GM12892 (cell line): ENCODE results near the gene ITGB5.

Experiments used
- DNase-seq: peaks from one replicate; pipeline ENCODE4 v3.0.0; 2011; ENCODE audit not compliant: insufficient read length
- FAIRE-seq: peaks from 2 replicates; lab custom pipeline; 2011; peaks lifted over from hg19 to GRCh38; lab: Jason Lieb, UNC
- POLR2A ChIP-seq: IDR thresholded peaks from 2 replicates; pipeline ENCODE4 v1.6.1; 2011; ENCODE audit warnings: low read depth, low read length, control low read depth
- POLR2AphosphoS5 ChIP-seq: IDR thresholded peaks from 2 replicates; pipeline ENCODE4 v1.6.1; 2011; ENCODE audit warnings: low read depth, low read length, control low read depth
- TAF1 ChIP-seq: IDR thresholded peaks from 2 replicates; pipeline ENCODE4 v1.6.1; 2011; ENCODE audit warnings: low read depth, mild to moderate bottlenecking, control low read depth, low read length, borderline replicate concordance

The ITGB5 gene

DNA sequence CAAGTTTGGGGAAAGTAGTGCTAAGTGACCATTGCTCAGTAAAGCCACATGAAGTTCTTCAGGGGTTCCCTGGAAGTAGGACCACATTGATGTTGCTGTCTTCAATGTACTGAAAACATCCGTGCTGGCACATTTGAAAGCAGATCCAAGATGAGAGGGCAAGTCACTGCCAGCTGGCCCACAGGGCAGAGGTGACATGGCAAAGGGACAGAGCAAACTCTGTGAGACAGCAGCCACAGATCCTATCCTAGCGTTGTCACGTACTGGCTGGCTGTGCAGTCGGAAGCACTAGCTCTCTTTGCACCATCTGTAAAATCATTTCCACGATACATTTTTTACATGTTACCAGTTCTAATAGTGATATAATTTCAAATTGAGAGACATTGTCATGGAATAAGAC, 33.6 kb upstream of the ITGB5 start:
- FAIRE-seq (no peak), DNase-seq (no peak)
- TF ChIP-seq POLR2A: no peak
- TF ChIP-seq POLR2AphosphoS5: no peak
- TF ChIP-seq TAF1: no peak

DNA sequence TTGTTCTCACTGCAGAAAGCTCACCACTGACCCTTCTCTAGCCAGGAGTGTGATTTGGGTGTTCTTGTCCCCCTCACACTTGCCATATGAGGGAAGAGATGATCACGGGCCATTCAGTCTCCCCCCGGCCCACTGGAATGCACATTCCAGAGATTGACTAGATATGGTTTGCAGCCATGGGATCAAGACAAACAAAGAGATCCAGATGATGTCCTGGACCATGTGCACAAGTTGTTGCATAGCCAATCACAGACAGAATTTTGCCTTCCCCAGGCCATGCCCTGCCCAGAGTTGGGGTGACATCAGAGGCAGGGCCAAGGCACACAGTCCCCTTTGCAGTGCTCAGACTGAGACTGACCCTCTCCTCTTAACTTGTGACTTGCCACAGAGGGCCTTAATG, 32.6 kb upstream of the ITGB5 start:
- FAIRE-seq: no peak
- DNase-seq: no peak

DNA sequence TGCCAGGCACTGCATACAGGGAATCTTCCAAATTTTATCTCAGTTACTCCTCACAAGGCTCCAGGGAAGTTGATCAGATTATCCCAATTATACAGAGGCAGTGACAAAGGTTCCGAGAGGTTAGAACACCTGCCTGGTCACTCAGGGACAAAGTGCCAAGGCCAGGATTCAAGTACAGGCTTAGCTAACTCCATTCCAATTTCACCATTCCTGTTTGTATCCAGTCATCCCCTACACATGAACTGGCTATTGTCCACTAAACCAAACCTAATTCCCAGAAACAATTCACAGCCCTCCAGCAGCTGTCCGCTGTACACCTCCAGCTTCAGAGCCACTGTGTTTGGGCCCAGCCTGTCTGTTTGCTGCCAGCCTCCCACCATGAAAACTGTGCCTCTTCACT, 31.4 kb upstream of the ITGB5 start:
- FAIRE-seq: no peak
- no peak for DNase-seq
- TF ChIP-seq POLR2A (no peak), POLR2AphosphoS5 (no peak), TAF1 (no peak)

More for the DNA sequence above, 32.6 kb upstream of the ITGB5 start:
- TF ChIP-seq POLR2A (no peak), POLR2AphosphoS5 (no peak), TAF1 (no peak)

DNA sequence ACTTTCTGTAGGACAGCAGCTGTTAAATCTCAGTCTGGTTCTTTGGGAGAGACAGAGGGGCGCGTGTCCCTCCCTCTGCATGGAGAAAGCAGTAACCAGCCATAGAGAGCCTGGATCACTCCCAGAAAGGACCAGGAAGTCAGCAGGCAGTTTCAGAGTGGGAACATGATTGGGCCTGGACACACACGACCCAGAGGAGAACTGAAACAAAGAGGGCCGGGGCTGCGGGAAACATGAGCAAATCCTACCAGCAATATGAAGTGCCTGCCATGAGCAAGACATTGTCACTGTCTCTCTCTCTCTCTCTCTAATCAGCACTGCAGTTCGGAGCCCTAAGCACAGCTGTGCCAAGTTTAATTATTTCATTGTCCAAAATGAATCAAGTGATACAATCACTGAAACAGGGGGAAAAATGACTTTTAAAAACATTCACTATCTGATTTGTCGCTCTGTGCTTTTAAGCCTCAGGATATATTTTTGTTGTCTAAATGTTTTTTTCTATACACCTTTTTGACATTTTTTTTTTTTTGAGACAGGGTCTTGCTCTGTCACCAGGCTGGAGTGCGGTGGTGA, 29.8 kb upstream of the ITGB5 start:
- FAIRE-seq (no peak), DNase-seq (no peak)
- TF ChIP-seq TAF1 (no peak), POLR2AphosphoS5 (no peak), POLR2A (no peak)

DNA sequence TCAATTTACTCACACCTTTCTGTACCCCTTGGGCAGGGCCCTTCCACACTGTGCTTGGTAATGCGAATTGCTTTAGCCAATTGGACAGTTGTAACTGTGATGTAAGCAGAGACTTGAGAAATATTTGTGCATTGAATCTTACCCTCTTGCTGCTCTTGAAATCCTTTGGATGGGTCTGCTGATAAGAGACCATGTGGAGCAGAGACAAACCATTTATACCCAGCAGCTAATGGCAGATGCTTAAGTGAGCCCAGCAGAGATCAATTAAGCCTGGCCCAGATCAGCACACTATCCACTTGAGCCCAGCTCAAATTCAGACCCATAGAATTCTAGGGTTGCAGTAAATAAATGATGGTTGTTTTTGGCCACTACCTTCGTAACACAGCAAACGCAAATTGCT, 28.1 kb upstream of the ITGB5 start:
- no peak for TF ChIP-seq TAF1
- no peak for TF ChIP-seq POLR2AphosphoS5
- no peak for TF ChIP-seq POLR2A
- DNase-seq (no peak), FAIRE-seq (no peak)

DNA sequence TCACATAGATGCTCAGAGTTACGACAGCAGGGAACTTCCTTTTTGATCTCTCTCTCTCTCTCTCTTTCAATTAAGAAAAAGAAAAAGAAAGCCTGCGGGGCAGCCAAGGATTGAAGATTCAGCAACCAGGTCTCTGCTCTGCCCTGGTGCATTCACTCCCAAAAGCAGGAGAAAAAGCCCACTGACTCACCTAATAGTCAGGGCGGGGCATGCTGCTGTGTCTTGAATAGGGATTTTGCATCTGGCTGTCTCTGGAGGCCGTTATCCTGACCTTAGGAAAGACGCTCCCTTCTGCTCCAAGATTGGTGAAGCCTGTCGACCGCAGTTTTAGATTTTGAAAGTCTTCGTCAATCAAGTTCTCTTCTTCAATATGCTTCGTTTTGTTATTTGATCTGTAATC, 20.8 kb upstream of the ITGB5 start:
- DNase-seq (no peak), FAIRE-seq (no peak)
- TF ChIP-seq POLR2AphosphoS5: no peak
- no peak for TF ChIP-seq POLR2A
- no peak for TF ChIP-seq TAF1

DNA sequence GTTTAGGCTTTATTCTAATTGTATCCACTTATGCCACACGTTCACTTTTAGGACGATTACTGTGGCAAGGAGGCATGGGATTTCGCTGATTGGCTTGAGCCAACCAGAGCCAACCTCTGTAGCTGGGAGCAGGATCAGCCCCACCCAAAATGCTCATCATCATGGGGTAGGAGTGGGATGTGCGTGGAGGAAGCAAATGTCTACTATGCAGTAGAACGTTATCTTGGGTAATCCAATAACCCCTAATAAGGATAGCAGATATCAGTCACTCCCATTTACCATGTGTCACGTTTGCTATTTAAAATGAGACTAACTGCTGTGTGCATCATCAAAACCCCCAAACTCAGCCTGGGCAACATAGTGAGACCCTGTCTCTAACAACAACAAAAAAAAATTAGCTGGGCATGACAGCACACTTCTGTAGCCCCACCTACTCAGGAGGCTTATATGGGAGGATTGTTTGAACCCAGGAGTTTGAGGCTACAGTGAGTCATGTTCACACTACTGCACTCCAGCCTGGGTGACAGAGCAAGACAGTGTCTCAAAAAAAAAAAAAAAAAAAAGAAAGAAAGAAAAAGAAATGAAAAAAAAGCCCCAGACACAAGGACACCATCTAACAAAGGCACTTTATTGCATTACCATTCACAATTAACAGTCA, 17.8 kb upstream of the ITGB5 start:
- TF ChIP-seq POLR2A (no peak), POLR2AphosphoS5 (no peak), TAF1 (no peak)
- DNase-seq (no peak), FAIRE-seq (no peak)

DNA sequence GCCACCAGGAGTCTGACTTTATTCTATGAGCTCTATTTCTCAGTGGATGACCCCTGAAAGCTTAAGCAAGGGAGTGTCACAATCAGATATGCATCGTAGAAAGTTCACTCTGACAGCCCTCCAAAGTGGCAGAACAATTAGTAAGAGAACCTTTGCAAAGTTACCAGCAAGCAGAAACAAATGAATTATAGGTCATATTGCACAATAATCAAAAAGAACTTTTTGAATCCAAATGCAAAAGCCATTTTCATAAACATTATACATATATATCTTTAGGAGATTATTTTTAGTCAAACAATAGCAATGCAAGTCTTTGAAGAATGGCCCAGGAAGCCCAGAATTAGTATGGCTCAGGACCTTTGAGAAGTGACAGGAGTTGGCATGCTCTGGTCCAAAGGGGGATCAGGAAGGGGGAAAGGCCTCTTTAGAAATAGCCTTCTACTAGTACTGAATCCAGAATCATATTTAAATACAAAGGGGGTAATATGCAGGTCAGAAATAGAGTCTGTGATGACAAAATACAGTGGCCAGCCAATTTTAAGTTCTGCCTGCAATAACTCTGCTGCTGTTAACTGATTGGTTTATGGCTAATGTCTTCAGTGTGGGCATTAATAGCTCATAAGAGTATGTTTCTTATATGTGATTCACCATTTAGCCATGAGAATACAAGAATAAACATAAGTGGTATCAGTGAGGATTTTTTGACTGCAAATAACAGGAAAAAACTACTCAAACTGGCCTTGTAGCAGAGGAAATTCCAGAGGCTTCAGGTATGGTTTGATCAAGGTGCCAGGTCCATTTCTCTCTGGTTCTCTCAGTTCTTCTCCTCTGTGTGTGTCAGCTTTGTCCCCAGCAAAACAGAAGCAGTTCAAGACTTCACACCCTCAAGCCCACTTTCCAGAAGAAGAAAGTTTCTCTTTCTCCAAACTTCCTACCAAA, 17.0 kb upstream of the ITGB5 start:
- no peak for FAIRE-seq
- no peak for TF ChIP-seq TAF1
- no peak for TF ChIP-seq POLR2AphosphoS5
- TF ChIP-seq POLR2A: no peak
- no peak for DNase-seq

DNA sequence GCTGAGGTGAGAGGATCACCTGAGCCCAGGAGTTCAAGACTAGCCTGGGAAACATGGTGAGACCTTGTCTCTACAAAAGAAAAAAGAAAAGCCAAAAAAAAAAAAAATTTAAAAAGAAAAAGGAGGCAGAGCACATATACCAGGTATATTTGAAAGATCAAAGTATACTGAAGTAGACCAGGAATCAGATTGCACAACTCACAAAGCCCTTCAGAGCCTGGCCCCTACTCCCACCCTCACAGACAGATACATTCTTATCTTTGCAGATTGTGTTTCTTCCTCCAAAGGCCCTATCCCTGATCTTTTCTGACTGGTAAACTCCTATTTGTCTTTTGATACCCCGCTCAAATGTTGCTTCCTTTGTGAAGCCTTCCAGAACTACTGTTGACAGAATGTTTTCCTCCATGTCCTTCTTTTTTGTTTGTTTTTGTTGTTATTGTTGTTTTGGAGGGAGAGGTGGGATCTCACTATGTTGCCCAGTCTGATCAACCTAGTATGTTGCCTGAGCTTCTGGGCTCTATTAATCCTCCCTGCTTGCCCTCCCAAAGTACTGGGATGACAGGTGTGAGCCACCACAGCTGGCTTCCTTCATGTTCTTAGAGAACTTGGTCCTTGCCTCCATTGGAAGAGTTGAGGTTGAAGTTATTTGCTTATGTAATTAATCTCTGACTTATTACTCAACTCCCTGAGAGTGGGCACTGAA, 9.8 kb upstream of the ITGB5 start:
- no peak for DNase-seq

DNA sequence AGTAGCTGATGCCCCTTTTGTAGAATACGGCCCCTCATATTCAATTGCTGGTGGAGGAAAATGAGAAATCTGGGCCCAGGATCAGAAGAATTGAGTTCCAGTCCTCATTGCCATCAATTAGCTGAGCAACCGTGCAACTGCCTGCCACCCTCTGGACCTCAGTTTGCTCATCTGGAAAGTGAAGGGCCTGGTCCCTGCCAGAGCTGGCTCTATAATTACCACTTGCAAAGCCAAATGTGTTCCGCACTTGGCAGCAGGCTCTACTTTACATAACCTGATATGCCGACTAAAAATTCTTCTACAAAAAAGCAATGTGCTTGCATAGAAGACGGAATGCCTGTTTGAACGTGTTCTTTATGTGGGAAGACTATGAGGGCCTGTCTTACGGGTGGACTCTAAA, 8.6 kb upstream of the ITGB5 start:
- no peak for TF ChIP-seq TAF1
- no peak for FAIRE-seq
- DNase-seq: no peak

More for the DNA sequence above, 9.8 kb upstream of the ITGB5 start:
- TF ChIP-seq POLR2A (no peak), POLR2AphosphoS5 (no peak), TAF1 (no peak)
- FAIRE-seq: no peak

DNA sequence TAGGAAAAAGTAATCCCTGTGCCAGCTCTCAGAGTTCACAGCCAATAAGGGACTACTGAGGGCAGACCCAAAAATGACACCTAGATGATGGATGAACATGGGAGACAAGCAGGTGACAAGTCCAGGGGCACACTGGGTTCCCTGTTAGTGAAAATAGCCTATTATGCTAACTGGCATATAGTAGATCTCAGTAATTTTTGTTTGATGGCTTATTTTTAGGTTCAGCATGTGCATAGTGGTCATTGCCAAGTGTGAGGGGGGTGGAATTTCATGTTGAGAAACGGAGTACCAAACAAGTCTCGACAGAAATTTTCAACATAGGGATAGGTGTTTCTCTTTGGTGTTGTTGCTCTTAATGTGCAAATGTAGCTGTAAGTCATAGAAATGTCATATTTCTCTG, 6.4 kb upstream of the ITGB5 start:
- DNase-seq: no peak
- TF ChIP-seq POLR2A (no peak), POLR2AphosphoS5 (no peak), TAF1 (no peak)
- FAIRE-seq: no peak
